Nephron (organoid): ENCODE measurements around the gene AGAP1.

Experiments used
- H3K27ac Mint-ChIP-seq, 3 experiments: 2 replicates each; pipeline ENCODE4 v1.8.0; 2020; ENCODE audit warnings: mixed read lengths in 3 of 3, mild to moderate bottlenecking in 2 of 3, moderate library complexity in 1 of 3
- H3K27me3 Mint-ChIP-seq: 2 replicates; pipeline ENCODE4 v1.8.0; 2021; ENCODE audit warnings: low read depth, mild to moderate bottlenecking, moderate library complexity, mixed read lengths
- H3K36me3 Mint-ChIP-seq: 2 replicates; pipeline ENCODE4 v1.8.0; 2020; ENCODE audit warnings: low read depth, mixed read lengths
- H3K4me1 Mint-ChIP-seq: 2 replicates; pipeline ENCODE4 v1.8.0; 2020; ENCODE audit warnings: mixed read lengths
- H3K4me3 Mint-ChIP-seq, 3 experiments: 2 replicates each; pipeline ENCODE4 v1.8.0; 2020; ENCODE audit warnings: mild to moderate bottlenecking in 3 of 3, mixed read lengths in 3 of 3, moderate library complexity in 2 of 3
- H3K9me3 Mint-ChIP-seq: 2 replicates; pipeline ENCODE4 v1.8.0; 2020; ENCODE audit warnings: mixed read lengths
- CTCF ChIP-seq, 3 experiments: fragments of 200-600 bp; sonication (generic); IDR thresholded peaks; one replicate each; pipeline ENCODE4 v1.5.0; 2021; ENCODE audit warnings: antibody characterized with exemption in 3 of 3; ENCODE audit not compliant: unreplicated experiment in 3 of 3

AGAP1 gene

GRCh38 chr2:235898766-235899165, 404.9 kb downstream of the AGAP1 start:
- no peak for TF ChIP-seq CTCF (IDR thresholded peaks at IDR 0.05; ENCODE audit: unreplicated experiment in 3 of 3)
- Mint-ChIP-seq H3K9me3 (peaks cover 5% of the 10 kb centered on the region), H3K4me3 (no peak overlapping the region), H3K27ac (no peak overlapping the region), H3K27me3 (peaks cover 7% of the 10 kb centered on the region), H3K36me3 (peaks cover 53% of the 10 kb centered on the region), H3K4me1 (no peaks in the 10 kb centered on the region)

GRCh38 chr2:235900631-235901030, 406.8 kb downstream of the AGAP1 start:
- no peak overlapping the region for H3K4me3 Mint-ChIP-seq
- peaks cover 11% of the 10 kb centered on the region for H3K27me3 Mint-ChIP-seq
- H3K9me3 Mint-ChIP-seq = peaks cover 7% of the 10 kb centered on the region
- H3K4me1 Mint-ChIP-seq = no peaks in the 10 kb centered on the region
- peaks cover 36% of the 10 kb centered on the region for H3K36me3 Mint-ChIP-seq
- TF ChIP-seq CTCF (IDR thresholded peaks at IDR 0.05; ENCODE audit: unreplicated experiment in 3 of 3) = no peak
- H3K27ac Mint-ChIP-seq = no peak overlapping the region

GRCh38 chr2:235901243-235901642, 407.4 kb downstream of the AGAP1 start:
- Mint-ChIP-seq H3K9me3 (peaks cover 3% of the 10 kb centered on the region), H3K4me3 (no peak overlapping the region), H3K4me1 (no peaks in the 10 kb centered on the region), H3K27me3 (peaks cover 14% of the 10 kb centered on the region), H3K36me3 (peaks cover 32% of the 10 kb centered on the region), H3K27ac (no peak overlapping the region)
- TF ChIP-seq CTCF (IDR thresholded peaks at IDR 0.05; ENCODE audit: unreplicated experiment in 3 of 3) = no peak

GRCh38 chr2:235903782-235904584, 410.1 kb downstream of the AGAP1 start:
- Mint-ChIP-seq H3K9me3 (peaks cover 2% of the 10 kb centered on the region), H3K4me1 (peaks cover 12% of the 10 kb centered on the region), H3K27me3 (peaks cover 19% of the 10 kb centered on the region)

GRCh38 chr2:235904585-235904931, 410.7 kb downstream of the AGAP1 start:
- H3K9me3 Mint-ChIP-seq = peaks cover 2% of the 10 kb centered on the region
- no peak for TF ChIP-seq CTCF (IDR thresholded peaks at IDR 0.05; ENCODE audit: unreplicated experiment in 3 of 3)
- H3K4me3 Mint-ChIP-seq = no peak overlapping the region
- no peak overlapping the region for H3K27ac Mint-ChIP-seq
- peaks cover 17% of the 10 kb centered on the region for H3K4me1 Mint-ChIP-seq
- H3K27me3 Mint-ChIP-seq = peaks cover 19% of the 10 kb centered on the region
- peaks cover 18% of the 10 kb centered on the region for H3K36me3 Mint-ChIP-seq

More at GRCh38 chr2:235903782-235904584, 410.1 kb downstream of the AGAP1 start:
- TF ChIP-seq CTCF (IDR thresholded peaks at IDR 0.05; ENCODE audit: unreplicated experiment in 3 of 3) = no peak
- H3K27ac Mint-ChIP-seq = no peak overlapping the region
- no peak overlapping the region for H3K4me3 Mint-ChIP-seq
- peaks cover 18% of the 10 kb centered on the region for H3K36me3 Mint-ChIP-seq

- TF ChIP-seq CTCF (IDR thresholded peaks at IDR 0.05; ENCODE audit: unreplicated experiment in 3 of 3) = no peak
- Mint-ChIP-seq H3K9me3 (peaks cover 2% of the 10 kb centered on the region), H3K4me1 (peaks cover 17% of the 10 kb centered on the region), H3K4me3 (no peak overlapping the region), H3K27me3 (peaks cover 12% of the 10 kb centered on the region), H3K36me3 (peaks cover 21% of the 10 kb centered on the region), H3K27ac (peak overlapping the region in 1 of 3 experiments; percentile 53)
These were observed 415.0 kb downstream of the AGAP1 start for GRCh38 chr2:235908826-235909225.
